Mesendoderm (in vitro differentiated cells): ENCODE data around the gene NXN.
A peak's percentile ranks its signal among the peaks of the same experiment; 100 is the strongest.

ENCODE experiments used
- DNase-seq: peaks from one replicate; pipeline ENCODE4 v3.0.0; 2013
- H2AK5ac ChIP-seq: 2 replicates; pipeline ENCODE4 v1.6.1; 2013; ENCODE audit warnings: low read length, inconsistent platforms
- H2BK120ac ChIP-seq: 2 replicates; pipeline ENCODE4 v1.6.1; 2013; ENCODE audit warnings: low read depth, mild to moderate bottlenecking, low read length, moderate library complexity, mixed read lengths
- H2BK15ac ChIP-seq: replicated peaks from 2 replicates; pipeline ENCODE4 v1.6.1; 2013; ENCODE audit warnings: low read depth, mild to moderate bottlenecking, moderate library complexity
- H2BK5ac ChIP-seq: 2 replicates; pipeline ENCODE4 v1.6.1; 2013; ENCODE audit warnings: low read length, inconsistent platforms
- H3K18ac ChIP-seq: 2 replicates; pipeline ENCODE4 v1.6.1; 2013; ENCODE audit warnings: mild to moderate bottlenecking, low read length, mixed read lengths
- H3K23ac ChIP-seq: one replicate; pipeline ENCODE4 v1.6.1; 2013; ENCODE audit warnings: low read length
- H3K27ac ChIP-seq: 2 replicates; pipeline ENCODE4 v1.5.1; 2013; ENCODE audit warnings: low read depth, mild to moderate bottlenecking, inconsistent platforms, low read length, moderate library complexity
- H3K27me3 ChIP-seq: 2 replicates; pipeline ENCODE4 v1.6.1; 2013; ENCODE audit warnings: low read length, control low read depth, mild to moderate bottlenecking, inconsistent platforms; ENCODE audit not compliant: insufficient read depth, poor library complexity
- H3K36me3 ChIP-seq: 2 replicates; pipeline ENCODE4 v1.6.1; 2013; ENCODE audit warnings: low read length, inconsistent platforms; ENCODE audit not compliant: control insufficient read depth, insufficient read depth
- H3K4ac ChIP-seq: one replicate; pipeline ENCODE4 v1.6.1; 2013; ENCODE audit warnings: low read depth, mild to moderate bottlenecking, low read length, moderate library complexity
- H3K4me1 ChIP-seq: 2 replicates; pipeline ENCODE4 v1.6.1; 2013; ENCODE audit warnings: low read depth, low read length, inconsistent platforms; ENCODE audit not compliant: control insufficient read depth
- H3K4me2 ChIP-seq: 2 replicates; pipeline ENCODE4 v1.6.1; 2013; ENCODE audit warnings: low read length
- H3K4me3 ChIP-seq: 2 replicates; pipeline ENCODE4 v1.5.1; 2013; ENCODE audit warnings: mild to moderate bottlenecking, low read length
- H3K56ac ChIP-seq: one replicate; pipeline ENCODE4 v1.6.1; 2013; ENCODE audit warnings: low read length
- H3K79me1 ChIP-seq: 2 replicates; pipeline ENCODE4 v1.6.1; 2013; ENCODE audit warnings: low read length, inconsistent platforms
- H3K79me2 ChIP-seq: 2 replicates; pipeline ENCODE4 v1.6.1; 2013; ENCODE audit warnings: mild to moderate bottlenecking, low read length; ENCODE audit not compliant: control insufficient read depth, insufficient read depth
- H3K9ac ChIP-seq: 2 replicates; pipeline ENCODE4 v1.6.1; 2013; ENCODE audit warnings: low read length, inconsistent platforms
- H4K5ac ChIP-seq: one replicate; pipeline ENCODE4 v1.6.1; 2013; ENCODE audit warnings: low read length
- H4K8ac ChIP-seq: one replicate; pipeline ENCODE4 v1.6.1; 2013; ENCODE audit warnings: low read depth, mild to moderate bottlenecking, control low read depth, low read length, moderate library complexity
- WGBS: extraction: QIAGEN DNeasy Blood & Tissue Kit; methylation state at CpG from one replicate; pipeline ENCODE4 v1.1.7; 2013; ENCODE audit warnings: low lambda C conversion rate, missing lambda C conversion rate; ENCODE audit not compliant: insufficient coverage; ENCODE audit errors: extremely low coverage; 5-methylcytosine and 5-hydroxymethylcytosine counted together

Gene NXN

DNA sequence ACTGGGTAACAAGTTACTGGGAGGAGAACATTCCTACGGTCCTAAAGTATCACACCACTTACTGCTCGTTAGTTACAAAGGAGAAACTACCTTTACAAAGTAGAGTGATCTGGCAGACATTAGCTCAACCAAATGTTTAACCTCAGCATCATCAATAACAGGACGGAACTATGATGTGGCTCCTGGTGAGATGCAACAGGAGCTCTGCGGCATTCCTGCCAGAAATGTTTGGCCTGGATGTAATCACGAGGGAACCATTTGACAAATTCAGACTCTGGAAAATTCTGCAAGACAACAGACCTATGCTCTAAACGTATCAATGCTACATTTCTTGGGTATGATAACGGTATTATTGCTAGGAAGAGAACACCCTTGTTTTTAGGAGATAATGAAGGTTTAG, 117.0 kb downstream of the NXN start:
- DNase-seq, result no peak
- no CpG with 5 or more reads among the region's 7 CpGs for WGBS
- Histone ChIP-seq H3K79me1 (peaks cover 26% of the 10 kb centered on the region), H2BK5ac (no peak overlapping the region), H2BK120ac (no peak overlapping the region), H3K79me2 (peaks cover 41% of the 10 kb centered on the region), H3K56ac (no peak overlapping the region), H3K9ac (no peak overlapping the region), H3K18ac (no peak overlapping the region), H4K5ac (no peak overlapping the region), H3K23ac (no peak overlapping the region), H2AK5ac (no peak overlapping the region), H3K27me3 (no peaks in the 10 kb centered on the region), H2BK15ac (no peak overlapping the region), H3K4me3 (no peak overlapping the region), H3K27ac (no peak overlapping the region), H4K8ac (no peak overlapping the region), H3K36me3 (peaks cover 5% of the 10 kb centered on the region), H3K4me2 (no peak overlapping the region), H3K4me1 (peaks cover 4% of the 10 kb centered on the region), H3K4ac (no peak overlapping the region)

DNA sequence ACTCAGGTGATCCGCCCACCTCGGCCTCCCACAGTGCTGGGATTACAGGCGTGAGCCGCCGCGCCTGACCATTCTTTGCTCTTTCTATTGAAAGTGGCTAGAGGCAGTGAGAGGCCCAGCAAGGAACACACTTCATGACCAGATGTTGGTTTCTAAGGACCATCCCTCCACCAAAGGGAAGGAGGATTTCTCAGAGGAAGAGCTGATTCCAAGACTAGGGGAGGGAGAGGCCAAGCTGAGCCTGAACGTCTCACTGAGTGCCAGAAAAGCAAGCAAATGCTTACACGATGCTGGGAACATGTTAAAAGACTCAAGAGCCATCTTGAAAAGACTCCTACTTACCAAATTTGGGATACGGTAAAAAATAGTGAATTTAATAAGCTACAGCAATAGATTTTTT, 118.2 kb downstream of the NXN start:
- no peak overlapping the region for H3K4me3 ChIP-seq
- H3K4ac ChIP-seq, result no peak overlapping the region
- no peak overlapping the region for H3K56ac ChIP-seq
- H2AK5ac ChIP-seq, result no peak overlapping the region
- H3K79me2 ChIP-seq, result peaks cover 39% of the 10 kb centered on the region
- H4K5ac ChIP-seq, result no peak overlapping the region
- no peak overlapping the region for H2BK15ac ChIP-seq
- no CpG with 5 or more reads among the region's 9 CpGs for WGBS
- no peak overlapping the region for H3K9ac ChIP-seq
- no peaks in the 10 kb centered on the region for H3K27me3 ChIP-seq
- peak; percentile 25 for DNase-seq
- no peak overlapping the region for H2BK120ac ChIP-seq
- peaks cover 5% of the 10 kb centered on the region for H3K36me3 ChIP-seq
- no peak overlapping the region for H3K18ac ChIP-seq
- no peak overlapping the region for H4K8ac ChIP-seq
- peaks cover 32% of the 10 kb centered on the region for H3K79me1 ChIP-seq
- H3K27ac ChIP-seq, result no peak overlapping the region
- H3K4me1 ChIP-seq, result peaks cover 4% of the 10 kb centered on the region
- no peak overlapping the region for H3K4me2 ChIP-seq
- H2BK5ac ChIP-seq, result no peak overlapping the region
- H3K23ac ChIP-seq, result no peak overlapping the region

DNA sequence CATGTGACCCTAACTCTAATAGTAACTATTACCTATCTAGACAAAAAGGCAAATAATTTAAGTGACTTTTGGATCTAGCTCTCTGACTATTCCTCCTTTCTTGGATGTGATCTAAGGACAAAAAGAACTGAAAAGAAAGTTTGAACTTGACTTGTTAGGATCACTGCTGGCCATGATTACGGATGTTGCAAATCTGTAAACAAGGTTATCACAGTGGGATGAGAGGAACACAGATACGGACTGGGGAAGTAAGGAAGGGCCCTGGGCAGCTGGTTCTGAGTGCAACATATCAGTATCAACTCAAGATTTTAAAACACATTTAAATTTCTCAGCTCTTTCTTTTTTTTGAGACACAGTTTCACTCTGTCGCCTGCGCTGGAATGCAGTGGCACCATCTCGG, 118.8 kb downstream of the NXN start:
- peaks cover 38% of the 10 kb centered on the region for H3K79me2 ChIP-seq
- H3K18ac ChIP-seq, result no peak overlapping the region
- H4K5ac ChIP-seq, result no peak overlapping the region
- no peaks in the 10 kb centered on the region for H3K27me3 ChIP-seq
- H3K4me1 ChIP-seq, result peaks cover 4% of the 10 kb centered on the region
- no peak overlapping the region for H3K4me3 ChIP-seq
- H3K4me2 ChIP-seq, result no peak overlapping the region
- no peak overlapping the region for H2BK5ac ChIP-seq
- DNase-seq, result no peak
- H3K9ac ChIP-seq, result no peak overlapping the region
- H2BK15ac ChIP-seq, result no peak overlapping the region
- no peak overlapping the region for H2BK120ac ChIP-seq
- H3K36me3 ChIP-seq, result peaks cover 5% of the 10 kb centered on the region
- peaks cover 32% of the 10 kb centered on the region for H3K79me1 ChIP-seq
- no peak overlapping the region for H4K8ac ChIP-seq
- H3K56ac ChIP-seq, result no peak overlapping the region
- WGBS, result no CpG with 5 or more reads among the region's 5 CpGs
- H3K27ac ChIP-seq, result no peak overlapping the region
- H2AK5ac ChIP-seq, result no peak overlapping the region
- H3K23ac ChIP-seq, result no peak overlapping the region
- H3K4ac ChIP-seq, result no peak overlapping the region

DNA sequence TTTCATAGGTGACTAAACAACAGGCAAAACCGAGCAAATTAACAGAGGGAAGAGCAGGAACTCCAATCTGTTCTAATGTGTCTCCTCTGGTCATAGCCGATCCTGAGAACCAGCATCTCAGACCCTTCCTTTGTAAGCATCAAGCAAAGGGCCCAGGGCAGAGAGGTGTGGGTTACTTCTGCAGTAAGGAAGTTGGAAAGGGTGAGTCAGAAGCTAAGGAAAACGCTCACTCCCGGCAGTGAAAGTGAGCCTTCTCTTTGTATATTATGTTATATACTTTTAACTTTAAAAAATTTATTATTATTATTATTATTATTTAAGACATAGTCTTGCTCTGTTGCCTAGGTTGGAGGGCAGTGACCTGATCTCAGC, 119.8 kb downstream of the NXN start:
- no CpG with 5 or more reads among the region's 4 CpGs for WGBS
- Histone ChIP-seq H3K23ac (no peak overlapping the region), H2BK120ac (no peak overlapping the region), H3K4me2 (no peak overlapping the region), H3K27ac (no peak overlapping the region), H2AK5ac (no peak overlapping the region), H3K56ac (peak overlapping the region; percentile 62), H3K18ac (no peak overlapping the region), H3K79me1 (peaks cover 33% of the 10 kb centered on the region), H4K5ac (no peak overlapping the region), H3K27me3 (no peaks in the 10 kb centered on the region), H3K4me3 (no peak overlapping the region), H3K4ac (no peak overlapping the region), H3K9ac (no peak overlapping the region), H2BK15ac (no peak overlapping the region), H3K4me1 (peaks cover 4% of the 10 kb centered on the region), H2BK5ac (no peak overlapping the region), H3K36me3 (peaks cover 5% of the 10 kb centered on the region), H3K79me2 (peaks cover 39% of the 10 kb centered on the region), H4K8ac (no peak overlapping the region)
- no peak for DNase-seq

DNA sequence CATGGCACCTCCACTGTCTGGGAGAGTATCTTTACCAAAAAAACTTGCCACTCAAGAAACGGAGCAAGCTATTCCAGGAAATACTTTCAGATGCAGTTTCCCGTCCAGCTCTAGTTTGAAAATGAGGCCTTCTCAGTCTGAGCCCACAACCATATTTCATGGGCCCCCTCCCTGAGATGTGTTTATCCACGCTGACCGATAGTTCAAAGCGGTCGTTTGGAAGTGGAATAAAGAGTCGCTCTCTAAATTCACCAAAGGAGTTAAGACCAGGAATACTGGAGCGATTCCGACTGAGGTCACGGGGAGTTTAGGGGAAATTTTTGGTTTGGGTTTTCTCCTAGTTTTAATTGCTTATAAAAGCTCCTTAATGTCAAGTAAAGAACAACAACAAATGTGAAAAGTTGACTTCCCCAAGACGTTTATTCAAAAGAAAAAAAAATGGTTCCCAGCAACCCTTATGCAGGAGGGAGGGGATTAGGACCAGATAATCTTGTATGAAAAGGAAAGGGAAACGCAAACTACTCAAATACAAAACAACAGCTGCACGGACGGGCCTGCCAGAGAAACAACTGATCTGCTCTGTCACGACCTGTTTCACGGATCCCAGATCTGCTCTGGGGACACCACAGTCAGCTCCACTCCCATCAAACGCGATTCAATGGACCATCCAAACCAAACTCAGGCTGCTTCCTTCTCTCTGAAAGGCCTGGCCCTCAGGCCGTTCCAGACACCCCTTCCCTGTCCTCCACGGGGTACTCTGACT, 120.3 kb downstream of the NXN start:
- Histone ChIP-seq H4K5ac (no peak overlapping the region), H3K9ac (peak overlapping the region; percentile 18), H2BK15ac (no peak overlapping the region), H3K4me2 (no peak overlapping the region), H2BK5ac (no peak overlapping the region), H3K4me1 (peaks cover 4% of the 10 kb centered on the region), H3K27me3 (no peaks in the 10 kb centered on the region), H3K79me2 (peaks cover 34% of the 10 kb centered on the region), H2AK5ac (no peak overlapping the region), H3K23ac (no peak overlapping the region), H3K4ac (no peak overlapping the region), H3K4me3 (no peak overlapping the region), H2BK120ac (no peak overlapping the region), H3K36me3 (peaks cover 4% of the 10 kb centered on the region), H3K79me1 (peaks cover 29% of the 10 kb centered on the region), H3K18ac (no peak overlapping the region), H3K27ac (no peak overlapping the region), H4K8ac (no peak overlapping the region), H3K56ac (peak overlapping the region; percentile 62)
- DNase-seq, result no peak
- no CpG with 5 or more reads among the region's 20 CpGs for WGBS

DNA sequence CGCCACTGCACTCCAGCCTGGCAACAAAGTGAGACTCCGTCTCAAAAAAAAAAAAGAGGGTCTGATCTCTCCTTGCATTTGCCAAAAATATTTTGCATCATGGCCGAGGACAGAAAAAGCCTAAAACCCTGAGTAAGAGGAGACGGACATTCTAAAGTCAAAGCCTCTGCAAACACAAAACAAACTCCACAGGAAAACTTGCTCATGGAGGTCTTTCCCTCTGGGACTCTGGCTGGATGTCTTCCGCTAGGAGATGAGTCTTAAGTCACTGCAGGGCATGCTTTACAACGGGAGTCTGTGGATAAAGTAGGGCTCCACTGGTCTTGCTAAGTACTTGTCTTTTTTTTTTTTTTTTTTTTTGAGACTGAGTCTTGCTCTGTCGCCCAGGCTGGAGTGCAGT, 123.4 kb downstream of the NXN start:
- no peak overlapping the region for H3K4ac ChIP-seq
- no peak overlapping the region for H2BK15ac ChIP-seq
- peaks cover 30% of the 10 kb centered on the region for H3K79me2 ChIP-seq
- DNase-seq, result no peak
- no peak overlapping the region for H3K56ac ChIP-seq
- no peak overlapping the region for H4K5ac ChIP-seq
- no peak overlapping the region for H3K4me3 ChIP-seq
- WGBS, result no CpG with 5 or more reads among the region's 7 CpGs
- peaks cover 3% of the 10 kb centered on the region for H3K4me1 ChIP-seq
- no peak overlapping the region for H2BK5ac ChIP-seq
- no peak overlapping the region for H3K9ac ChIP-seq
- H3K79me1 ChIP-seq, result peaks cover 28% of the 10 kb centered on the region
- no peak overlapping the region for H2AK5ac ChIP-seq
- H3K27me3 ChIP-seq, result no peaks in the 10 kb centered on the region
- no peak overlapping the region for H3K27ac ChIP-seq
- no peak overlapping the region for H3K18ac ChIP-seq
- no peak overlapping the region for H3K4me2 ChIP-seq
- H3K23ac ChIP-seq, result no peak overlapping the region
- no peaks in the 10 kb centered on the region for H3K36me3 ChIP-seq
- no peak overlapping the region for H2BK120ac ChIP-seq
- no peak overlapping the region for H4K8ac ChIP-seq
